WTC11 (cell line): ENCODE results near the gene ABCB10. TPM values are rescaled to one million over a fixed set of nuclear protein-coding genes. Genes with fewer than 3 reads are reported as not detected.

Experiments
- ATAC-seq: fragments of 200-7000 bp; cut with Tn5 transposase; 2 replicates; pipeline ENCODE4 v1.10.0; 2021; ENCODE audit warnings: mild to moderate bottlenecking, moderate library complexity
- CTCF ChIA-PET: fragments of 300-600 bp; sonication (Branson Sonifier 250); formaldehyde crosslinking; loops from one replicate; lab custom pipeline; 2021; ENCODE audit warnings: antibody characterized with exemption; lab: Charles Lee
- POLR2A ChIA-PET: fragments of 350-600 bp; sonication (Branson Sonifier 250); formaldehyde crosslinking; loops from one replicate; lab custom pipeline; 2021; ENCODE audit warnings: antibody characterized with exemption; lab: Charles Lee
- DNase-seq: peaks from one replicate; pipeline ENCODE4 v3.0.0; 2021; ENCODE audit warnings: low spot score
- H3K27ac Mint-ChIP-seq: 2 replicates; pipeline ENCODE4 v1.8.0; 2021; ENCODE audit warnings: mixed read lengths
- H3K27me3 Mint-ChIP-seq: 2 replicates; pipeline ENCODE4 v1.8.0; 2021; ENCODE audit warnings: low read depth, mild to moderate bottlenecking, moderate library complexity, mixed read lengths
- H3K36me3 Mint-ChIP-seq: 2 replicates; pipeline ENCODE4 v1.8.0; 2021; ENCODE audit warnings: mixed read lengths
- H3K4me1 Mint-ChIP-seq: 2 replicates; pipeline ENCODE4 v1.8.0; 2022; ENCODE audit warnings: mixed read lengths
- H3K4me3 Mint-ChIP-seq: 2 replicates; pipeline ENCODE4 v1.8.0; 2021; ENCODE audit warnings: mild to moderate bottlenecking, moderate library complexity, mixed read lengths
- H3K9me3 Mint-ChIP-seq: 2 replicates; pipeline ENCODE4 v1.8.0; 2021; ENCODE audit warnings: mixed read lengths
- ARID4B ChIP-seq: sonication (generic); formaldehyde crosslinking; IDR thresholded peaks from 2 replicates; pipeline ENCODE4 v1.8.0; 2023; ENCODE audit warnings: missing genetic modification reagents, mild to moderate bottlenecking, borderline replicate concordance
- CREB1 ChIP-seq: sonication (generic); formaldehyde crosslinking; IDR thresholded peaks from 2 replicates; pipeline ENCODE4 v1.8.0; 2023; ENCODE audit warnings: mild to moderate bottlenecking, missing genetic modification reagents
- CREM ChIP-seq: sonication (generic); formaldehyde crosslinking; IDR thresholded peaks from 2 replicates; pipeline ENCODE4 v1.8.1; 2022; ENCODE audit warnings: mild to moderate bottlenecking, missing genetic modification reagents, moderate library complexity
- CTCF ChIP-seq: fragments of 200-600 bp; IDR thresholded peaks from 2 replicates; pipeline ENCODE4 v1.8.0; 2022; ENCODE audit warnings: antibody characterized with exemption
- E2F5 ChIP-seq: sonication (generic); formaldehyde crosslinking; IDR thresholded peaks from 2 replicates; pipeline ENCODE4 v1.8.1; 2022; ENCODE audit warnings: mild to moderate bottlenecking, moderate library complexity, missing genetic modification reagents
- FOXJ3 ChIP-seq: sonication (generic); formaldehyde crosslinking; IDR thresholded peaks from 2 replicates; pipeline ENCODE4 v1.9.0; 2021; ENCODE audit warnings: missing genetic modification reagents, mild to moderate bottlenecking, borderline replicate concordance
- GTF2I ChIP-seq: fragments of 250-450 bp; sonication (Bioruptor Pico); conservative IDR thresholded peaks from 2 replicates; pipeline ENCODE4 v1.4.0; 2021; ENCODE audit warnings: mild to moderate bottlenecking
- HMGA2 ChIP-seq: fragments of 250-450 bp; sonication (Bioruptor Pico); IDR thresholded peaks from 2 replicates; pipeline ENCODE4 v1.4.0; 2021; ENCODE audit warnings: mild to moderate bottlenecking, moderate library complexity
- JAZF1 ChIP-seq: fragments of 250-450 bp; sonication (Bioruptor Pico); IDR thresholded peaks from 2 replicates; pipeline ENCODE4 v1.9.0; 2021; ENCODE audit warnings: moderate library complexity, mild to moderate bottlenecking, inconsistent platforms
- JUN ChIP-seq: sonication (generic); formaldehyde crosslinking; IDR thresholded peaks from 2 replicates; pipeline ENCODE4 v1.8.0; 2023; ENCODE audit warnings: mild to moderate bottlenecking, missing genetic modification reagents
- MXD4 ChIP-seq: fragments of 250-450 bp; sonication (Bioruptor Pico); IDR thresholded peaks from 2 replicates; pipeline ENCODE4 v1.8.0; 2021; ENCODE audit warnings: mild to moderate bottlenecking, moderate library complexity, borderline replicate concordance
- OVOL2 ChIP-seq: fragments of 250-450 bp; sonication (Bioruptor Pico); IDR thresholded peaks from 2 replicates; pipeline ENCODE4 v1.9.0; 2021; ENCODE audit warnings: mild to moderate bottlenecking, borderline replicate concordance
- PREB ChIP-seq: sonication (generic); formaldehyde crosslinking; IDR thresholded peaks from 2 replicates; pipeline ENCODE4 v1.8.1; 2022; ENCODE audit warnings: mild to moderate bottlenecking, missing genetic modification reagents, moderate library complexity, borderline replicate concordance
- RORB ChIP-seq: fragments of 250-450 bp; sonication (Bioruptor Pico); IDR thresholded peaks from 2 replicates; pipeline ENCODE4 v1.9.0; 2021; ENCODE audit warnings: mild to moderate bottlenecking
- ZNF121 ChIP-seq: sonication (generic); formaldehyde crosslinking; IDR thresholded peaks from 2 replicates; pipeline ENCODE4 v1.8.0; 2023; ENCODE audit warnings: missing genetic modification reagents
- ZNF263 ChIP-seq: sonication (generic); formaldehyde crosslinking; IDR thresholded peaks from 2 replicates; pipeline ENCODE4 v1.8.1; 2022; ENCODE audit warnings: low read depth, mild to moderate bottlenecking, moderate library complexity, missing genetic modification reagents
- ZNF512 ChIP-seq: sonication (generic); formaldehyde crosslinking; IDR thresholded peaks from 2 replicates; pipeline ENCODE4 v1.8.1; 2022; ENCODE audit warnings: missing genetic modification reagents, borderline replicate concordance
- ZNF532 ChIP-seq: fragments of 250-450 bp; sonication (Bioruptor Pico); IDR thresholded peaks from 2 replicates; pipeline ENCODE4 v1.9.0; 2021; ENCODE audit warnings: mild to moderate bottlenecking, borderline replicate concordance
- total RNA-seq: library from RNA; stranded (reverse); gene quantifications from 3 replicates; pipeline ENCODE4 v1.2.3, GENCODE V29; 2021

Gene ABCB10
- total RNA-seq, 1 experiment from 2014 or later: 11.0 TPM

GRCh38 chr1:229574679-229575442, 16.4 kb upstream of the ABCB10 start (continued):
- TF ChIP-seq FOXJ3 (CRISPR knock-in tag) (no peak), ZNF512 (CRISPR knock-in tag) (no peak), JAZF1 (CRISPR knock-in tag) (no peak), GTF2I (CRISPR knock-in tag) (no peak), CTCF (no peak), ZNF121 (CRISPR knock-in tag) (no peak)

- ATAC-seq: no peak
- Mint-ChIP-seq H3K4me1 (no peaks in the 10 kb centered on the region), H3K9me3 (no peaks in the 10 kb centered on the region), H3K27me3 (no peaks in the 10 kb centered on the region; the same call in 1 of the 2 replicates), H3K4me3 (no peak overlapping the region), H3K27ac (no peak overlapping the region), H3K36me3 (no peaks in the 10 kb centered on the region)
- CTCF ChIA-PET: no interaction called here
- POLR2A ChIA-PET: no interaction called here
- no peak for DNase-seq
- TF ChIP-seq PREB (CRISPR knock-in tag) (no peak), ZNF512 (CRISPR knock-in tag) (no peak), JUN (CRISPR knock-in tag) (no peak), RORB (CRISPR knock-in tag) (no peak), OVOL2 (no peak), ZNF263 (CRISPR knock-in tag) (no peak), CREM (CRISPR knock-in tag) (no peak), ZNF532 (no peak), E2F5 (CRISPR knock-in tag) (no peak), HMGA2 (CRISPR knock-in tag) (no peak), ARID4B (CRISPR knock-in tag) (no peak), MXD4 (CRISPR knock-in tag) (no peak), CREB1 (CRISPR knock-in tag) (no peak)
Observed at GRCh38 chr1:229572286-229572685, 13.8 kb upstream of the ABCB10 start.
